Activated CD4-positive, CD25-positive, alpha-beta regulatory T cell (primary cell): Measurements from ENCODE around the gene INO80.
"Not testable (repeated sequence)": the region's sequence is repeated elsewhere in the genome, so short reads cannot be mapped to it uniquely, and the experiment has no call there.

Source experiments
- DNase-seq, 4 experiments: peaks; one replicate each; lab custom pipeline; 2025; lab: John Stamatoyannopoulos, UW

INO80 gene

DNA sequence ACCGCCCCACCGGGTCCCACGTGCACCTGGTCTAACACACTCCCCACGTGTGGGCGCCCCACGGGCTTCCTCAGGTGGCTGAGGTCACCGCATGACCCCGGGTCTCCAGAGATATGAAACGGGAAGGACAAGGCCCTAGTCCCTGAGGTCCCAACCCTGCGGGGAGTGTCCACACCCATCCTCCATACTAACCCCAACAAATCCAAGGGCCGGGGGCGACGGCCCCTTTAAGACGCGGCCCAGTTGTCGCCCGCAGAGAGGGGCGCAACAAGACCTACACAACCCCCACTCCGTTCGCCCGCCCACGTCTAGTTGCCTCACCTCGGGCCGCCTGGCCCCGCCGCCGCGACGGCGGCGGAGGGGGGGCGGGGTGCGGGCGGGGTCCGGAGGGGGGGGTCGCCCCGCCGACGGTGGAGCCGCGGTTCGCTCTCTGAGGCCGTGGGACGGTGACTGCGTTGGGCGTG, 396 bp downstream of the INO80 start:
- DNase-seq = peak; percentile 52 to 75 (median 62)

DNA sequence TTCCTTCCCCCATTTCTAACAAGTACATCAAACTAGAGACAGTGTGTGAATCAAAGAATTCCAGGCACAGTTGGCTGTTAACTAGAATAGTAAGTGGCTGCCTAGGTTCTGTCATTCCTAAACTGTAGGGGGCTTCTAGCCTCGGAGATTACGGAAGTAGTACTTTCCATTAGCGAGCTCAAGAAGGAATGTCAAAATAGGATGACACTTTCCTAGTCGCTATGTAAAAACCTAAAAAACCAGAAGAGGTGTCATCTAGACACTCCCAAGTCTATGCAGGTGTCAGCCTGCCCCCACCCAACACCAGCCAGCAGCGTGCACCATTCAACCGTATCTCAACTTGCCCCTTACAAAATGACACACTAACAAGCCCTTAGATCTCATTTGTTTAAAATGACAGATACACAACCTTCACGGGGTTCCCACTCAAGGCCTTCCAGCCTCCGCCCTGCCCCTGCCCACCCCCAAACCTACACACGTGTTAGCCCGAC, 874 bp downstream of the INO80 start:
- no peak for DNase-seq

DNA sequence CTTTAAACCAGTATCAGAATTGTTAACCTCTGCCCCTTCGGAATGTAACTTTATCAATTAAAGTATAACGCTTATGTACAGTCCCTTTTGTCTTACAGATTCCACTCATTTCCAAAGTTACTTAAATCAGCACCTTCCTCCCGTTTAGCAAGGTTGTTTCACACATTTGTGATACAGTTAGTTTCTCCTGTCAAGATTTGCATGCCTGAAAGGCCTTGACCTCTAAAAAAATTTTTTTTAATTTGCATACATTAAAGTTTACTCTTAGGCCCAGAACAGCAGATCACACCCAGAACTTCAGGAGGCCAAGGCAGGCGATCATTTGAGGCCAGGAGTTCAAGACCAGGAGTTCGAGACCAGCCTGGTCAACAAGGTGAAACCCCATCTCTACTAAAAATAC, 9.1 kb downstream of the INO80 start:
- DNase-seq = no peak

DNA sequence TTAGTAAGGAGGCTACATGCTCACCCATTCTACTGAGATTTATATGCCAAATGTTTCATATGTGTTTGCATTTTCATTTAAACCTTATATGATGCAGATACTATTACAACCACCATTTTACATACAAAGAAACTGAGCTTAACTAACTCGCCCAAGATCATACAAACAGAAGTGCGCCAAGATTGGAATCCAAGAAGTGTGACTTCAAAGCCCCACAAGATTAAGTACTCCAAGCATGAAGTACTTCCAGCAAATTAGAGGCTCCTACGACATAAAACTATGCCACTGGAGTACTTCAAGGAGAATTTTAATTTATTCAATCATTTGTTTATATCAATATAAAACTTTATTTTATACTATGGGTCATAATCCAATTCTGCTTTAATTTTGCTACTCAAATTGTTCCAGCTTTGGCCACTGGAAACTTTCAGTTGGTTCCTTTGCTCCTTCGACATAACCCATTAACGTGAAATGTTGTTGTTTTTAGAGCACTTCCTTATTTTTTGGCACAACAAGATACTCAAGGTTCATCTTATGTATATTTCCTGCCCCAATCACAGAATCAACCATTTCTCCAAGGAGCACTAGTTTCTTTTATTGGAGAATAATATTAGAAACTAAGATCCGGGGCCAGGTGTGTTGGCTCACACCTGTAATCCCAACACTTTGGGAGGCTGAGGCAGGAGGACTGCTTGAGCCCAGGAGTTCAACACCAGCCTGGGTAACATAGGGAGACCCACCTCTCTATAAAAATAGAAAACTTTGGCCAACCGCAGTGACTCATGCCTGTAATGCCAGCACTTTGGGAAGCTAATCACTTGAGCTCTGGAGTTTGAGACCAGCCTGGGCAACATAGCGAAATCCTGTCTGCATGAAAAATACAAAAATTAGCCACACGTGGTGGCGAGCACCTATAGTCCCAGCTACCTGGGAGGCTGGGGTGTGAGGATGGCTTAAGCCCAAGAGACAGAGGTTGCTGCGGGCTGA, 10.4 kb downstream of the INO80 start:
- no peak for DNase-seq

DNA sequence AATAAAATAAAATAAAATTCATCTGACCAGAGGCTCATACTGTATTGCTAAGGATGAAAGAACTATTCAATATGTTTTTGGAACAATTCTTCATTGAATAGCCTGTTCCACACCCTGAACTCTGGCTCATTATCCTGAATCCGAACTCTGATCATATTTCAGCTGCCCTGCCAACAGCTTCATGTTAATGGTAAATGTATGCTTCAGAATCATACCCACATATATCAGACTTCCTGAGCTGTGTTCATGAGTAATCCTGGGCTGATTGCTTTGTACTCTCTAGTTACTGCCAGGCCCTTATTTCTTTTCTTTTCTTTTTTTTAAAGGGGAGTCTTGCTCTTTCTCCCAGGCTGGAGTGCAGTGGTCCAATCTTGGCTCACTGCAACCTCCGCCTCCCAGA, 11.8 kb downstream of the INO80 start:
- no peak for DNase-seq

DNA sequence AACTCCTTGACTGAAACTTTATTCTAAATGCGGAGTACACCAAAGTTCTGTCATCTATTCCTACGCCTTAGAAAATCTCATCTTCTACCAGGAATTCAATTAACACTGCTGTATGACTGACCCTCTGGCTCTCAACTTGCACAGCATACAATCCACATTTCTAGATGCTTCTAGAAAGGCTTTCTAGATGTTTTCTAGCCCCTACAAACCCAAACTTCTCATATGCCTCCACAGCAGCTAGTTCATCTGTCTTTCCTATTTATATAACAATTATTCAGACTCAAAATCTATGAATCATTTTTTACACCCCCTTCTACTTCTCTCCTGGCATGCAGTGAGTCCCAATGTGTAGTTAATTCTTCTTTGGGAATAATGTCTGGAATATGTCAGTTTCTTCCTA, 13.2 kb downstream of the INO80 start:
- DNase-seq = no peak

DNA sequence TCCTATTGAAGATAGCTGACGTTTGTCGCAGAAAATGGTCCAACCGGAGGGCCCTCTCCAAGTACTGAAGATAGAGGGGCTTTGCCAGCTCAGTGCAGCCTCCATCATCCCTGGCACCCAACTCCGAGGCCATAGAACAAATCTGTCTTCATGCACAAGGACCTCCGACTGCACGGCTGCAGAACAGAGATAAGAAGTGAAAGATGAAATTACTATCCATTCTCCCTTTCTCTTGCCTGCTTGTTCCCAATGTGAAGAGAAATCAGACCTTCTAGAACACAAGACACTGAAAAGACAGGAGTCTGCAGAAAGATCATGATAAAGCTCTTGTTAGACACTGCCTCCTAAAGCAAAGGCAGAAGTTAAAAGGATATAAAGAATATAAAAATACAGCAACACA, 19.9 kb downstream of the INO80 start:
- no peak for DNase-seq

DNA sequence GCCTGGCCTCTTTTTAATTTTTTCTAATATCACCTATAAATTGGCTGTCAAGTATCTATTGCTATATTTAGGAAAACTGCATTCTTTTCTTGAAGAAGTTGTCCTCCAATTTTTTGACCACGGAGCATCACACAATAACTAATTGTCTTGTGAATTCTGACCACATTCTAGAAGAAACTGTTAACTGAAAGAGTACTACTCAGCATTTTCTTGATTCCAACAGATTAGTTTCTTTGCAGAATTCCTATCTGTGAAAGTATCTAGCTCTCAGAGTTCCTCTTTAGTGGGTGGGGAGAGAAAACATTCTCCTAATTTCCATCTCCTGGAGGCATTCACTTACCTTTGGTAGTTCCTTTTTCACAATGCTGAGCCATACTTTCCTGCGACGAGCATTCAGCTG, 31.1 kb downstream of the INO80 start:
- no peak for DNase-seq

DNA sequence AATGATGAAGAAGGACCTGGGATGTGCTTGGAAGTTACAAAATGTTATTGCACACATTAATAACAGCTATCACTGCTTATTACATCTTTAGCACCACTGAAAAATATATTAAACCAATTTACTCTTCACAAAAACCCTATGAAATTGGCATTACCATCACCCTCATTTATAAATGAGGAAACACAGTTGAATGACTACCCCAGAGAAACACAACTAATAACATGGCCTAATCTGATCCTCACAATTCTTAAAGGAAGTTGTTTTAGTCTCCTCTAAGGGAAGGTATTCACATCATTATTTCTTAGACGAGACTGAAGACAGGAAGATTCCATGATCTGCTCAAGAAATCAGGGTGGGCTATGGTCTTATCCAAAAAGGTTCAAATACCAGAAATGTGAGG, 35.9 kb downstream of the INO80 start:
- no peak for DNase-seq

DNA sequence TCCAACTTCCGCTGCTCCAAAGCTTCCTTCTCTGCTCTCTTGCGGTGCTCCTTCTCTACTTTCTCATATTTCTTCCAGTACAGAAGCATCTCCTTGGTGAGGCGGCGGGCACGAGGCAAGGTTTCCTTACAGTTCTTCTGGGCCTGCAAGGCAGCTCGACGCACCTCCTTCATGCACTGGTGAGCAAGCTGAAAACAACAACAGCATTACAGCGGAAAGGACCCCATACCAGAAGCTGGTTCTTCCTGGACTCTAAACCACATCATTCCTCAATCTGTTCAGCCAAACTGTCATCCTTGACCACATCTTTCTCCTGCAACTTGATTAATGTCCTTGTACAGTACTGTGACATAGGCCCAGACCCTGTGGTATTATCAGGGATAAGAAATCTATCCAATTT, 36.4 kb downstream of the INO80 start:
- no peak for DNase-seq

DNA sequence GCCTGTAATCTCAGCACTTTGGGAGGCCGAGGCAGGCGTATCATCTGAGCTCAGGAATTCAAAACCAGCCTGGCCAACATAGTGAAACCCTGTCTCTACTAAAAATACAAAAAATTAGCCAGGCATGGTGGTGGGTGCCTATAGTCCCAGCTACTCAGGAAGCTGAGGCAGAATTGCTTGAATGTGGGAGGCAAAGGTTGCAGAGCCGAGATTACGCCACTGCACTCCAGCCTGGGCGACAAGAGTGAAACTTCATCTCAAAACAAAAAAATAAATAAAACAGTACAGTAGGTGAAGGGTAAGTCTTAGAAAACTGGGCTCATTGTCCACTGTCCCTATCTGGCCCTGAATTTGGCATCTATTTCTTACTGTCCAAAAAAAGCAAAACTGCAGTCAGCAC, 37.2 kb downstream of the INO80 start:
- DNase-seq = not testable (repeated sequence)

DNA sequence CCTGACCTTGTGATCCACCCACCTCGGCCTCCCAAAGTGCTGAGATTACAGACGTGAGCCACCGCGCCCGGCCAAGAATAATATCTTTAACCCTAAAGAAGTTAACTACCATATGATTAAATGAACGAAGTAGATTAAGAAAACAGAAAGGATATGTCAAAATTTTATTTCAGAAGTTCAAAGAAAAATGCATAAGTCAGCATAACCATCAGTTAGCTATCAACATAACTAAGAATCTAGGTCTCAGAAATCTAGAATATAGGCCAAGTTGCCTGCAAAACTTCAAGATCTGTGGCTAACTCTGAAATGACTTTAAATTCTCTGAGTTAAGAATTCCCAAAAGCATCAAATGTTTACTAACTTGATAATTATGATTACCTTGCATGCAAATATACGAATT, 38.0 kb downstream of the INO80 start:
- no peak for DNase-seq

DNA sequence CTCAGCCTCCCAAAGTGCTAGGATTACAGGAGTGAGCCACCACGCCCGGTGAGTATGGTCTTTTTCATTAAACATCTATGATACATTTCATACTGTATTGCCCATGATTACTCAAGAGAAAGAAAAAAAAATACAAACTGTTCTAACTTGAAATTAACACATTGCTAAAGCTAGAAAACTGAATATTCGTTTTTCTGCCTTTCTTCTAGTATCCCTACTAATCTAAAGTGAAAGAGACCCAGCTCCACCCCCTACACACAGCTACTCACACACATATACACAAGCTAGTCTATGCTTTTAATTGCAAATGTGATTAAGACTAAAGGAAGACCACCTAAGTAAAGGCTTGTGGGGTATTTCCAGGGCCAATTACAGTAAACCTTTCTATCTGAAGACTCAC, 43.1 kb downstream of the INO80 start:
- DNase-seq = no peak

DNA sequence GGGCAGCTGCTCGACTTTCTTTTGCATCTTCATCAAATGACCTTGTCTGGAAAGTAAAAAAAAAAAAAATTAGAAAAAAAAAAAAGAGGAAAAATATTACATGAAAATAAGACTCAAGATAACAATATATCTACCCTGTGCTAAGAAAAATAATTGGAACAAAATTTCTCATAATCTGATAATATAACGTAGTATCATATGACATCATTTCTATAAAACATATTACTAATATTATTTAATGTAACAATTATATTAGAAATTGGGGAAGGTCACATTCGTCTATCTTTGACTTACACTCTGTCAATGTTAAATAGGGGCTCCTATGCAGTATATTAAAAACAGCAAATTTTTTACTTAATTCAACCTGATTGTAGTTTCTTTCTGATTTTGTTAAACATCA, 44.1 kb downstream of the INO80 start:
- no peak for DNase-seq

DNA sequence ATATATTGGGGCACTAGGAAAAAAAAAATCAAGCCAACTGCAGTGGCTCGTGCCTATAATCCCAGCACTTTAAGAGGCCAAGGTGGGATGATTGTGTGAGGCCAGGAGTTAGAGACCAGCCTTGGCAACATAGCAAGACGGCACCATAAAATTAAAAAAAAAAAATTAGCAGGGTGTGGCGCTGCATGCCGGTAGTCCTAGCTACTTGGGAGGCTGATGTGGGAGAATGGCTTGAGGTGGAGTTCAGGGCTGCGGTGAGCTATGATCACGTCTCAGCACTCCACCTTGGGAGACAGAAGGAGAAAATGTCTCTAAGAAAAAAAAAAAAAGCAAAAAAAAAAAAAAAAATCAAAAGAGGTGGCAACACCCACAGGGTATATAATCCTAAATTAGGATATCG, 49.6 kb downstream of the INO80 start:
- DNase-seq = no peak

DNA sequence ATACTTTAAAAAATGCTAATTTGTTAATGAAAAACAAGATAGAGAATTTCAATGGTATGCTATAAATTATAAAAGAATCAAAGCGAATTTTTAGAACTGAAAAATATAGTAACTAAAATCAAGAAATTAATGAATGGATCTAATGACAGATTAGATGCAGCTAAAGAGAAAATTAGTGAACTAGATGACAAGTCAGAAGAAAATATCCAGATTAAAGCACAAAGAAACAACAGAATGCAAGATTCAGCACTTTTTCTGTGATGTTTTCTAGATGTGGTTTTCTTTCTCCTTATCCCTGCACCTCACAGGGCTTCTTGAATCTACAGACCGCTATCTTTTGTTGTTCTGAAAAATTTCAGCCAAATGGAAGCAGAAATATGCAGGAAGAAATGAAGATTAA, 54.4 kb downstream of the INO80 start:
- DNase-seq = no peak

DNA sequence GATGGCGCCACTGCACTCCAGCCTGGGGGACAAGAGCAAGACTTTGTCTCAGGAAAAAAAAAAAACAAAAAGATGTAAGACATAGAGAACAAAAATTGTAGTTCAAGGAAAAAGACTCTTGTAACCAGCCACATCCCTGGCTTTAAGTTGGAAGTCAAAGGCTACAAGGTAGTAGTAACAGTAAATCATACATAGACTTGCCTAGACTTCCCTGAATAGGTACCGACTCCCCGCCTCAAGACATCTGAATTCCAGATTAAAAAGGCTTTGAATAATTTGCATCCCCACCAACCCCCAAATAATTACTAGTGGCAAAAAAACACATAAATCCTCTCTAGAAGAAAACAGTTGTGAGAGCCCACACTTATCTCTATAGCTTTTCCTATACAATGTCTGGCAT, 55.6 kb downstream of the INO80 start:
- no peak for DNase-seq

DNA sequence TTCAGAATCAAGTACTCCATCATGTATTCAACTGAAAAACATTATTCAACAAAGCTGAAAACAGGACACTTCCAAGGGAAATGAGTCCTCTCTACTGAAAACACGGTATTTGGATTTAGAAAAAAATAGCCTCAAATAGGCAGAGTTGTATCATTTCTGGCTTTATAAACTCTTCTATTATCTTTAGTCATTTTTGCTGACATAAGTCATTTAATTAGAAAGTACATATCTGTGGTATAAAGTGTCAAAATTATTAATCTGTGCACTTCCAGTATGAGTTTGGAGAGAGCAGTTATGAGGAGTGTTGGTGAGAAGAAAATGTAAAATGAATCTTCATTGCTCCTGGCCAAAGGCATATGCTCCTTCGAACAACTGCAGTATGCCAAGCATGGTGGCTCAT, 59.3 kb downstream of the INO80 start:
- no peak for DNase-seq

DNA sequence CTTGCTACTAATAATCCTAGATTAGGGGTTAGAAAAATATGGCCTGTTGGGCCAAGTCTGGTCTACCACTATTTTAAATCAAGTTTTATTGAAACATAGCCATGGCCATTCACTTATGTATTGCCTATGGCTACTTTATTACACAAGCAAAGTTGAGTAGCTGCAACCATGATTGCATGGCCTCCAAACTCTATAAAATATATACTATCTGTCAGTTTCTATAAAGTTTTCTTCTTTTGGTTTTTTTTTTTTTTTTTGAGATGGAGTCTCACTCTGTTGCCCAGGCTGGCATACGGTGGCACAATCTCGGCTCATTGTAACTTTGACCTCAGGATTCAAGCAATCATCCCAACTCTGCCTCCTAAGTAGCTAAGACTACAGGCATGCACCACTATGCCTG, 60.4 kb downstream of the INO80 start:
- DNase-seq = no peak

DNA sequence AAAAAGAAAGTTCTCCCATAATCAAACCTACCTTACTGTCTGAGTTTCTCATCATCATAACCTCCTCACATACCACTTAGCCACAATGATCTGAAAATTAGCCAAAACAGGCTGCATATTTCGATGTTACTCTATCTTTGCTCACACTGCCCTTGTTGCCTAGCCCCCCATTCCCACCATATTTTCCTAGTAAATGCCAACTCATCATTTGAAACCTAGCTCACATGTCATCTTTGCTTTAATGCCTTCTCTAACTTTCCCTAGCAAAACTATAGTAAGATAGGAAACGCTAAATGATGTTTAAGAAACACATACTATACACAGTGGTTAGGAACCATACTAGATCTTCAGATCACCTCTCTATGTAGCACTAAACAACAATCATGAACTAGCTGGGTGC, 64.9 kb downstream of the INO80 start:
- DNase-seq = no peak

DNA sequence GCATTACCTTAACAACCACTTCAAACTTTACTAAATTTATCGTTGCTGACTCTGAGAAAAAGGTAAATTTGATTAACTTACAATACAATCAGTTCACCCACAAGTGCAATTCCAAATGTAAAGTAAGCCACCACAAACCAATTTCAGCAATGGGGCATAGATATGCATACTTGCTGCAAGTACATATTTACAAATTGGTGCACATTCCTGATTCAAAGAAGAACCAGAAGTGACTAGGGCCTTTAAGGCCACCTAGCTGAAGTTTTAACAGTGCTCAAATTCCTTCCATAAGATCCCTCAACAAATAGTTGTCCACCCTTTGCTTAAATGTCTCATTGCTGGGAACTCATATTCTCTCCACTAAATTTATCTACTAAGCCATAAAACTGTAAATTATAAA, 67.2 kb downstream of the INO80 start:
- DNase-seq = no peak

DNA sequence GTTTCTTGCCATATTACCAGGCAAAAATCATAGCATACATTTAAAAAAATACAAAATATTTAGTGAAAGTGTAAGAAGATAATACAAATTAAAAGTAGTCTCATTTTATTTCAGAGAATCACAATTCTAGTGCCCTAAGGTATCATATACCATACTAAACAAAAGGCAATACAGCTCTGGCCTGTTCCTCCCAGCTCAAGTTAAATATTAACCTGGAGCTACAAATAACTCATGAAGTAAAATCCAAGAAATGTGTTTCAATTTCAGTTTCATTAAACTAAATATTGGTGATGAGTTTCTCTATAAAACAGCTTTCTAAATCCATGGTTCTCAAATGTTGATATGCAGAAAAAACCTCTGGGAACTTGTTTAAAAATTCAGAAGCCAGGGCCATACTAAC, 67.7 kb downstream of the INO80 start:
- DNase-seq = no peak

DNA sequence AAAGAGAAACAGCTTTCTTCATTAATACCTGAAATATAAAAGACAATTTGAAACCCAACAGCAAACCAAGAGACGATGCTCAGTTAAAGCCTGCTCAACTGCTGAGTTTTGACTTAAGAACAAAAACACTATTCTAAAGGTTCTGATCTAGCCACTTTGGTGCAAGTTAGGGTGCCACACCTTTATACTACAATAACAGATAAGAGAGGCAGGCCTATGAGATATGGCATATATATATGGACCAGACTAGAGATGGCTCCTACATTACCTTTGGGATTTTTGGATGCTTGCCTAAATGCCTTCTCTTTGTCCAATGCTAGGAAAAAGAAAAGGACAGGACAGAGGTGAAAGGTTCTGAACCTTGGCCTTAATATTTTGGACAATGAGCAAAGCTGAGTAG, 68.6 kb downstream of the INO80 start:
- no peak for DNase-seq
